HEK293 (cell line): ENCODE data around the gene ZNF862.

Experiments
- CTCF ChIA-PET: fragments of 350-600 bp; formaldehyde crosslinking; extraction: SDS; loops from one replicate; lab custom pipeline; 2021; ENCODE audit warnings: antibody characterized with exemption; lab: Yijun Ruan, JAX
- POLR2A ChIA-PET: fragments of 300-600 bp; formaldehyde crosslinking; extraction: SDS; loops from one replicate; lab custom pipeline; 2020; ENCODE audit warnings: antibody characterized with exemption, inconsistent platforms; lab: Yijun Ruan, JAX
- H3K27ac ChIP-seq: fragments of 200-500 bp; sonication (Bioruptor generic); 2 replicates; pipeline ENCODE4 v1.5.1; 2014; ENCODE audit warnings: low read depth, low read length, control low read depth, inconsistent platforms; ENCODE audit errors: extremely low read depth
- H3K36me3 ChIP-seq, 2 experiments: fragments of 200-500 bp in 1 of 2; sonication (Bioruptor generic) in 1 of 2; 1 replicate in 1 of 2; 2 replicates in 1 of 2; pipeline ENCODE4 v1.5.1; 2014 to 2017; ENCODE audit warnings: inconsistent platforms in 2 of 2, low read length in 2 of 2; ENCODE audit not compliant: control insufficient read depth in 2 of 2, insufficient read depth in 1 of 2
- H3K4me1 ChIP-seq: fragments of 200-500 bp; sonication (Bioruptor generic); 2 replicates; pipeline ENCODE4 v1.5.1; 2014; ENCODE audit warnings: mild to moderate bottlenecking, low read length, inconsistent platforms; ENCODE audit not compliant: control insufficient read depth, insufficient read depth
- H3K4me3 ChIP-seq: 2 replicates; pipeline ENCODE4 v1.5.1; 2011; ENCODE audit warnings: low read depth, mild to moderate bottlenecking, control low read depth, low read length, moderate library complexity
- H3K9me3 ChIP-seq: fragments of 200-500 bp; sonication (Bioruptor generic); 2 replicates; pipeline ENCODE4 v1.5.1; 2014; ENCODE audit warnings: low read depth, low read length, inconsistent platforms; ENCODE audit not compliant: control insufficient read depth, insufficient read depth
- KLF10 ChIP-seq: fragments of 450-650 bp; IDR thresholded peaks from 2 replicates; pipeline ENCODE4 v1.5.1; 2018; ENCODE audit warnings: missing biosample characterization, mild to moderate bottlenecking, missing genetic modification characterization
- OVOL3 ChIP-seq: fragments of 450-650 bp; formaldehyde crosslinking; IDR thresholded peaks from 2 replicates; pipeline ENCODE4 v1.5.1; 2016; ENCODE audit warnings: missing biosample characterization, missing genetic modification characterization
- PRDM1 ChIP-seq: fragments of 450-650 bp; formaldehyde crosslinking; IDR thresholded peaks from 2 replicates; pipeline ENCODE4; 2016; ENCODE audit warnings: missing biosample characterization, missing genetic modification characterization
- RBAK ChIP-seq: fragments of 450-650 bp; formaldehyde crosslinking; IDR thresholded peaks from 2 replicates; pipeline ENCODE4 v1.5.1; 2016; ENCODE audit warnings: missing biosample characterization, missing genetic modification characterization
- REST ChIP-seq: fragments of 450-650 bp; formaldehyde crosslinking; IDR thresholded peaks from 2 replicates; pipeline ENCODE4 v1.5.1; 2016; ENCODE audit warnings: missing biosample characterization, missing genetic modification characterization
- TSHZ1 ChIP-seq: fragments of 450-650 bp; formaldehyde crosslinking; IDR thresholded peaks from 2 replicates; pipeline ENCODE4 v1.5.1; 2016; ENCODE audit warnings: missing biosample characterization, missing genetic modification characterization, borderline replicate concordance
- ZNF391 ChIP-seq: fragments of 450-650 bp; formaldehyde crosslinking; IDR thresholded peaks from 2 replicates; pipeline ENCODE4 v1.5.1; 2016; ENCODE audit warnings: low read depth, missing biosample characterization, missing genetic modification characterization, borderline replicate concordance
- ZNF571 ChIP-seq: fragments of 450-650 bp; formaldehyde crosslinking; IDR thresholded peaks from 2 replicates; pipeline ENCODE4 v1.5.0; 2017; ENCODE audit warnings: missing biosample characterization, missing genetic modification characterization
- ZNF658 ChIP-seq: fragments of 450-650 bp; formaldehyde crosslinking; IDR thresholded peaks from 2 replicates; pipeline ENCODE4; 2016; ENCODE audit warnings: missing biosample characterization, missing genetic modification characterization
- ZNF792 ChIP-seq: fragments of 450-650 bp; formaldehyde crosslinking; IDR thresholded peaks from 2 replicates; pipeline ENCODE4 v1.5.1; 2016; ENCODE audit warnings: missing biosample characterization, missing genetic modification characterization
- TF ChIP-seq, protein P1 (sequence below): fragments of 450-650 bp; formaldehyde crosslinking; IDR thresholded peaks from 2 replicates; pipeline ENCODE4 v1.5.1; 2017; ENCODE audit warnings: missing biosample characterization, missing genetic modification characterization
- TF ChIP-seq, protein P2 (sequence below): fragments of 450-650 bp; formaldehyde crosslinking; IDR thresholded peaks from 2 replicates; pipeline ENCODE4 v1.5.1; 2017; ENCODE audit warnings: missing biosample characterization, missing genetic modification characterization
- TF ChIP-seq, protein P3 (sequence below): fragments of 450-650 bp; formaldehyde crosslinking; IDR thresholded peaks from 2 replicates; pipeline ENCODE4 v1.5.1; 2016; ENCODE audit warnings: missing biosample characterization, missing genetic modification characterization
- TF ChIP-seq, protein P4 (sequence below): fragments of 450-650 bp; formaldehyde crosslinking; IDR thresholded peaks from 2 replicates; pipeline ENCODE4 v1.5.0; 2017; ENCODE audit warnings: missing biosample characterization, missing genetic modification characterization, borderline replicate concordance
- TF ChIP-seq, protein P5 (sequence below): fragments of 450-650 bp; formaldehyde crosslinking; IDR thresholded peaks from 2 replicates; pipeline ENCODE4 v1.5.1; 2017; ENCODE audit warnings: missing biosample characterization, missing genetic modification characterization

The ZNF862 gene

GRCh38 chr7:149855361-149856305 is 17.5 kb downstream of the ZNF862 start (continued):
- TF ChIP-seq PRDM1: peak; percentile 74
- TF ChIP-seq KLF10: peak; percentile 60
- TF ChIP-seq, protein P1, sequence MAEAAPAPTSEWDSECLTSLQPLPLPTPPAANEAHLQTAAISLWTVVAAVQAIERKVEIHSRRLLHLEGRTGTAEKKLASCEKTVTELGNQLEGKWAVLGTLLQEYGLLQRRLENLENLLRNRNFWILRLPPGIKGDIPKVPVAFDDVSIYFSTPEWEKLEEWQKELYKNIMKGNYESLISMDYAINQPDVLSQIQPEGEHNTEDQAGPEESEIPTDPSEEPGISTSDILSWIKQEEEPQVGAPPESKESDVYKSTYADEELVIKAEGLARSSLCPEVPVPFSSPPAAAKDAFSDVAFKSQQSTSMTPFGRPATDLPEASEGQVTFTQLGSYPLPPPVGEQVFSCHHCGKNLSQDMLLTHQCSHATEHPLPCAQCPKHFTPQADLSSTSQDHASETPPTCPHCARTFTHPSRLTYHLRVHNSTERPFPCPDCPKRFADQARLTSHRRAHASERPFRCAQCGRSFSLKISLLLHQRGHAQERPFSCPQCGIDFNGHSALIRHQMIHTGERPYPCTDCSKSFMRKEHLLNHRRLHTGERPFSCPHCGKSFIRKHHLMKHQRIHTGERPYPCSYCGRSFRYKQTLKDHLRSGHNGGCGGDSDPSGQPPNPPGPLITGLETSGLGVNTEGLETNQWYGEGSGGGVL (tag by site-specific recombination): peak; percentile 47; the same call in 1 of the 2 replicates

GRCh38 chr7:149856583-149856982 is 18.4 kb downstream of the ZNF862 start:
- no peak overlapping the region for H3K4me3 ChIP-seq
- ChIA-PET CTCF (no interaction called here), POLR2A (no interaction called here)
- H3K9me3 ChIP-seq: no peaks in the 10 kb centered on the region
- peaks cover 0 to 5% of the 10 kb centered on the region in 2 experiments; a peak in 1 of 3 replicates for H3K36me3 ChIP-seq
- H3K27ac ChIP-seq: no peak overlapping the region
- peaks cover 12% of the 10 kb centered on the region for H3K4me1 ChIP-seq
- TF ChIP-seq ZNF792 (no peak), ZNF658 (tag by site-specific recombination) (no peak), OVOL3 (tag by site-specific recombination) (no peak), TSHZ1 (tag by site-specific recombination) (no peak), ZNF391 (tag by site-specific recombination) (no peak), REST (tag by site-specific recombination) (no peak), ZNF571 (tag by site-specific recombination) (no peak), RBAK (tag by site-specific recombination) (no peak)
- TF ChIP-seq, protein P2, sequence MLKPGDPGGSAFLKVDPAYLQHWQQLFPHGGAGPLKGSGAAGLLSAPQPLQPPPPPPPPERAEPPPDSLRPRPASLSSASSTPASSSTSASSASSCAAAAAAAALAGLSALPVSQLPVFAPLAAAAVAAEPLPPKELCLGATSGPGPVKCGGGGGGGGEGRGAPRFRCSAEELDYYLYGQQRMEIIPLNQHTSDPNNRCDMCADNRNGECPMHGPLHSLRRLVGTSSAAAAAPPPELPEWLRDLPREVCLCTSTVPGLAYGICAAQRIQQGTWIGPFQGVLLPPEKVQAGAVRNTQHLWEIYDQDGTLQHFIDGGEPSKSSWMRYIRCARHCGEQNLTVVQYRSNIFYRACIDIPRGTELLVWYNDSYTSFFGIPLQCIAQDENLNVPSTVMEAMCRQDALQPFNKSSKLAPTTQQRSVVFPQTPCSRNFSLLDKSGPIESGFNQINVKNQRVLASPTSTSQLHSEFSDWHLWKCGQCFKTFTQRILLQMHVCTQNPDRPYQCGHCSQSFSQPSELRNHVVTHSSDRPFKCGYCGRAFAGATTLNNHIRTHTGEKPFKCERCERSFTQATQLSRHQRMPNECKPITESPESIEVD: no peak
- TF ChIP-seq, protein P3, sequence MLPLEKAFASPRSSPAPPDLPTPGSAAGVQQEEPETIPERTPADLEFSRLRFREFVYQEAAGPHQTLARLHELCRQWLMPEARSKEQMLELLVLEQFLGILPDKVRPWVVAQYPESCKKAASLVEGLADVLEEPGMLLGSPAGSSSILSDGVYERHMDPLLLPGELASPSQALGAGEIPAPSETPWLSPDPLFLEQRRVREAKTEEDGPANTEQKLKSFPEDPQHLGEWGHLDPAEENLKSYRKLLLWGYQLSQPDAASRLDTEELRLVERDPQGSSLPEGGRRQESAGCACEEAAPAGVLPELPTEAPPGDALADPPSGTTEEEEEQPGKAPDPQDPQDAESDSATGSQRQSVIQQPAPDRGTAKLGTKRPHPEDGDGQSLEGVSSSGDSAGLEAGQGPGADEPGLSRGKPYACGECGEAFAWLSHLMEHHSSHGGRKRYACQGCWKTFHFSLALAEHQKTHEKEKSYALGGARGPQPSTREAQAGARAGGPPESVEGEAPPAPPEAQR (tag by site-specific recombination): no peak
- TF ChIP-seq, protein P4, sequence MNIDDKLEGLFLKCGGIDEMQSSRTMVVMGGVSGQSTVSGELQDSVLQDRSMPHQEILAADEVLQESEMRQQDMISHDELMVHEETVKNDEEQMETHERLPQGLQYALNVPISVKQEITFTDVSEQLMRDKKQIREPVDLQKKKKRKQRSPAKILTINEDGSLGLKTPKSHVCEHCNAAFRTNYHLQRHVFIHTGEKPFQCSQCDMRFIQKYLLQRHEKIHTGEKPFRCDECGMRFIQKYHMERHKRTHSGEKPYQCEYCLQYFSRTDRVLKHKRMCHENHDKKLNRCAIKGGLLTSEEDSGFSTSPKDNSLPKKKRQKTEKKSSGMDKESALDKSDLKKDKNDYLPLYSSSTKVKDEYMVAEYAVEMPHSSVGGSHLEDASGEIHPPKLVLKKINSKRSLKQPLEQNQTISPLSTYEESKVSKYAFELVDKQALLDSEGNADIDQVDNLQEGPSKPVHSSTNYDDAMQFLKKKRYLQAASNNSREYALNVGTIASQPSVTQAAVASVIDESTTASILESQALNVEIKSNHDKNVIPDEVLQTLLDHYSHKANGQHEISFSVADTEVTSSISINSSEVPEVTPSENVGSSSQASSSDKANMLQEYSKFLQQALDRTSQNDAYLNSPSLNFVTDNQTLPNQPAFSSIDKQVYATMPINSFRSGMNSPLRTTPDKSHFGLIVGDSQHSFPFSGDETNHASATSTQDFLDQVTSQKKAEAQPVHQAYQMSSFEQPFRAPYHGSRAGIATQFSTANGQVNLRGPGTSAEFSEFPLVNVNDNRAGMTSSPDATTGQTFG (tag by site-specific recombination): no peak
- TF ChIP-seq, protein P5, sequence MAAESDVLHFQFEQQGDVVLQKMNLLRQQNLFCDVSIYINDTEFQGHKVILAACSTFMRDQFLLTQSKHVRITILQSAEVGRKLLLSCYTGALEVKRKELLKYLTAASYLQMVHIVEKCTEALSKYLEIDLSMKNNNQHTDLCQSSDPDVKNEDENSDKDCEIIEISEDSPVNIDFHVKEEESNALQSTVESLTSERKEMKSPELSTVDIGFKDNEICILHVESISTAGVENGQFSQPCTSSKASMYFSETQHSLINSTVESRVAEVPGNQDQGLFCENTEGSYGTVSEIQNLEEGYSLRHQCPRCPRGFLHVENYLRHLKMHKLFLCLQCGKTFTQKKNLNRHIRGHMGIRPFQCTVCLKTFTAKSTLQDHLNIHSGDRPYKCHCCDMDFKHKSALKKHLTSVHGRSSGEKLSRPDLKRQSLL: no peak
